ENCODE data around the gene ZMYND8.

Gene ZMYND8

DNA sequence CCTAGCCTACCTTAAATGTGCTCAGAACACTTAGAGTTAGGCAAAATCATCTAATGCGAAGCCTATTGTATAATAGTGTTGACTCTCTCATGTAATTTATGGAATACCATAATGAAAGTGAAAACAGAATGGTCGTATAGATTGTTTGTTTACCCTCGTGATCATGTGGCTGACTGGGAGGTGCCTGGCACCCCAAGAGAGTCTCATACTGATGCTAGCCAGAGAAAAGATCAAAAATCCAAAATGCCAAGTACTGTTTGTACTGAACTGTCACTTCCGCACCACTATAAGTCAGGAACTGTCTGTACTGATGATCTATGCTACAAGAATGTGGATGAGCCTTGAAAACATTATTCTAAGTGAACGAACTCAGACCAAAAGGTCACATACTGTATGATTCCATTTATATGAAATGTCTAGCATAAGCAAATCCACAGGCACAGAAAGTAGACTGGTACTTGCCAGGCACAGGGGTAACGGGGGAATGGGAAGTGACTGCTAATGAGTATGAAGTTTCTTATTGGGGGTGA, 22.4 kb downstream of the ZMYND8 start:
- peak; percentile 93 for DNase-seq (ENCODE audit: low read depth)

DNA sequence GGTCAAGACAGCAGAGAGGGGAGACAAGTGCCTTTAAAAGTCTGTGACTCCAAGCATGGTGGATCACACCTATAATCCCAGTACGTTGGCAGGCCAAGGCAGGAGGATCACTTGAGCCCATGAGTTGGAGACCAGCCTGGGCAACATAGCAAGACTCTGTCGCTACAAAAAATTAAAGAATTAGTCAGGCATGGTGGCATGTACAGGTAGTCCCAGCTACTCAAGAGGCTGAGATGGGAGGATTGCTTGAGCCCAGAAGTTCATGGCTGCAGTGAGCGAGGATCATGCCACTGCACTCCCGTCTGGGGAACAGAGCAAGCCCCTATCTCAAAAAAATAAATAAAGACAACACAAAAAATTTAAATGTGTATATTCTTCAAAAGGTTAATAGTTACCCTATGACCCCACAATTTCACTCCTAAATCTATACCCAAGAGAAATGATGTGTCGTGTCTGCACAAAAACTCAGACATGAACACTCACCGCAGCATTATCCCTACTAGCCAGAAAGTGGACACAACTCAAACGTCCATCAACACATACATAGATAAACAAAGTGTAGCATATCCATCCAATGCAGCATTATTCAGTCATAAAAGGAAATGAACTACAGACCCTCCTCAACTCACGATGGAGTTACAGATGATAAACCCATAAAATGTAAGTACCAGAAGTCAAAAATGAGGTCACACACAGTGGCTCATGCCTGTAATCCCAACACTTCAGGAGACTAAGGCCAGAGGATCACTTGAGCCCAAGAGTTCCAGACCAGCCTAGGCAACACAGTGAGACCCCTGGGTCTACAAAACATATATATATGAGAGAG, 23.9 kb downstream of the ZMYND8 start:
- TF ChIP-seq, protein P1, sequence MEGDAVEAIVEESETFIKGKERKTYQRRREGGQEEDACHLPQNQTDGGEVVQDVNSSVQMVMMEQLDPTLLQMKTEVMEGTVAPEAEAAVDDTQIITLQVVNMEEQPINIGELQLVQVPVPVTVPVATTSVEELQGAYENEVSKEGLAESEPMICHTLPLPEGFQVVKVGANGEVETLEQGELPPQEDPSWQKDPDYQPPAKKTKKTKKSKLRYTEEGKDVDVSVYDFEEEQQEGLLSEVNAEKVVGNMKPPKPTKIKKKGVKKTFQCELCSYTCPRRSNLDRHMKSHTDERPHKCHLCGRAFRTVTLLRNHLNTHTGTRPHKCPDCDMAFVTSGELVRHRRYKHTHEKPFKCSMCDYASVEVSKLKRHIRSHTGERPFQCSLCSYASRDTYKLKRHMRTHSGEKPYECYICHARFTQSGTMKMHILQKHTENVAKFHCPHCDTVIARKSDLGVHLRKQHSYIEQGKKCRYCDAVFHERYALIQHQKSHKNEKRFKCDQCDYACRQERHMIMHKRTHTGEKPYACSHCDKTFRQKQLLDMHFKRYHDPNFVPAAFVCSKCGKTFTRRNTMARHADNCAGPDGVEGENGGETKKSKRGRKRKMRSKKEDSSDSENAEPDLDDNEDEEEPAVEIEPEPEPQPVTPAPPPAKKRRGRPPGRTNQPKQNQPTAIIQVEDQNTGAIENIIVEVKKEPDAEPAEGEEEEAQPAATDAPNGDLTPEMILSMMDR (IDR thresholded peaks at IDR 0.05; ENCODE audit: insufficient read depth, low read depth, low read length, missing control alignments), result no peak
- no peak overlapping the region for H3K4me3 ChIP-seq (ENCODE audit: low read length)
- DNase-seq (ENCODE audit: low read depth), result no peak

More for the DNA sequence above, 22.4 kb downstream of the ZMYND8 start:
- H3K4me3 ChIP-seq (ENCODE audit: low read length), result peak overlapping the region; percentile 25
- TF ChIP-seq, protein P1 (IDR thresholded peaks at IDR 0.05; ENCODE audit: insufficient read depth, low read depth, low read length, missing control alignments), result no peak

DNA sequence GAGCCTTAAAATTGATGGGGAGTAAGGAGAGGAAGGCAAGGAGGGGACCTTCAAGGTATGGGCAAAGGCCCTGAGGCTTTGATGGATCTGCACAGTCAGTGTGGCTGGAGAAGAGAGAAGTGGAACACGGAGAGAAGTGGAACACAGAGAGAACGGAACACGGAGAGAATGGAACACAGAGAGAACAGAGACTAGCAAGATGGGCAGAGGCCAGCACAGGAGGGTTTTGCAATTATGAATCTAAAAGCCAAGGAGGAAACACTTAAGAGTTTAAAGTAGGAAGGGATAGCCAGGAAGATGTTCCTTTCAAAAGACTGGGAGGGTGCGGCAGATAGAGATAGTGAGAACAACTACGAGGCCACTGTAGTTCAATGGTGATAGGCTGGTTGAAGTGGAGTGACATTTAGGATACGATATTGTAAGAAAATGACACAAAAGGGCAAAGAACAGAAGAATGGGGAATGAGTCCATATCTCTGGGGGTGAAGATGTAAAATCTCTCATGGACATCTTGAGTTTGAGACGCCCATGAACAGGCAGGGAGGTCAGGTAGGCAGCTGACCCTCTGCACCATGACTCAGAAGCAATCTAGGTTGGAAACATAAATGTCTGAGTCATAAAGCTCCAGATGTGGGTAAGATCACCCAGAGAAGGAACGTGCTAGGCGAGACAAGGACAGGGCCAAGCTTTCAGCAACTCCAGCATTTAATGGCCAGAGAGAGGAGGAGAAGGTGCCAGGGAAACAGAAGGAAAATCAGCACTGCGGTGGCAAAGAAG, 25.4 kb downstream of the ZMYND8 start:
- H3K4me3 ChIP-seq (ENCODE audit: low read length), result no peak overlapping the region
- TF ChIP-seq, protein P1 (IDR thresholded peaks at IDR 0.05; ENCODE audit: insufficient read depth, low read depth, low read length, missing control alignments), result no peak
- peak; percentile 78 for DNase-seq (ENCODE audit: low read depth)

DNA sequence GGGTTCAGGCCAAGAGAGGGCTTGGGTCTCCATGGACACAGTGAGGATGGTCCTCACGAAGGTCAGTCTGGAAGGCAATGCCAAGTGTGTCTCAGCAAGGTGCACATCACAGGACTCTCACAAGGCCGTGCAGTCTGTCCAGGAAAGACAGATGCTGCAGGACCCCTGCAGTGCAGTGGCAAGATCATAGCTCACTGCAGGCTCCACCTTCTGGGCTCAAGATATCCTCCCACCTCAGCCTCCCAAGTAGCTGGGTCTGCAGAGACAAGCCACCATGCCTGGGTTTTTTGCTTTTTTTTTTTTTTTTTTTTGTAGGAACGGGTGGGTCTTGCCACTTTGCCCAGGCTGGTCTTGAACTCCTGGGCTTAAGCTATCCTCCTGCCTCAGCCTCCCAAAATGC, 26.4 kb downstream of the ZMYND8 start:
- no peak overlapping the region for H3K4me3 ChIP-seq (ENCODE audit: low read length)
- no peak for DNase-seq (ENCODE audit: low read depth)
- TF ChIP-seq, protein P1 (IDR thresholded peaks at IDR 0.05; ENCODE audit: insufficient read depth, low read depth, low read length, missing control alignments), result no peak

DNA sequence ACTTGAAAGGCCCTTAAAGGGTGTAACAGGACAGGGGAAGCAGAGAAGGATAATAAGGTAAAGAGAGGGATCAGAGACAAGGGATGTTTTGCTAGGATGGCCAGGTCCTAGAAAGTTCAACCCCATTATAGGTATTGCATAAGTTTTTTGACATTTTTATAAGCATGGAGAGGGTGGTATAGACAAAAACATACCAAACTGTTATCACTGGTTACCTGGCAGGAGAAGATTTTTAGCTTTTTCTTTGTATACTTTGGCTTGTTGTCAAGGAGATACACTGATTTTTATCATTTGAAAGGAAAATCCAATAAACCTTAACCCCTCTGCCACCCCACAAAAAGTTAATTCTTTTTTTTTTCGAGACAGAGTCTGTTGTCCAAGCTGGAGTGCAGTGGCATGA, 28.4 kb downstream of the ZMYND8 start:
- no peak overlapping the region for H3K4me3 ChIP-seq (ENCODE audit: low read length)
- no peak for DNase-seq (ENCODE audit: low read depth)
- TF ChIP-seq, protein P1 (IDR thresholded peaks at IDR 0.05; ENCODE audit: insufficient read depth, low read depth, low read length, missing control alignments), result no peak

DNA sequence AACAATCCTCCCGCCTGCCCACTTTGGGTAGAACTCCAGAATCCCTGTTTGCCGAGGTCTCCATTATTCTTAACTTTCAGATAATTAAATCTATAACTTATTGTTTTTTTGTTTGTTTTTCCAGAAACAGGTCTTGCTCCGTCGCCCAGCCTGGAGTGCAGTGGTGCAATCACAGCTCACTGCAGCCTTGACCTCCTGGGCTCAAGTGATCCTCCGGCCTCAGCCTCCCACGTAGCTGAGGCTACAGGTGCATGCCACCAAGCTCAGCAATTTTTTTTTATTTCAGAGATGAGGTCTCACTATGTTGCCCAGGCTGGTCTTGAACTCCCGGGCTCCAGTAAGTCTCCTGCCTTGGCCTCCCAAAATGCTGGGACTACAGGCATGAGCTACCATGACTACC, 28.8 kb downstream of the ZMYND8 start:
- H3K4me3 ChIP-seq (ENCODE audit: low read length), result no peak overlapping the region
- TF ChIP-seq, protein P1 (IDR thresholded peaks at IDR 0.05; ENCODE audit: insufficient read depth, low read depth, low read length, missing control alignments), result no peak
- DNase-seq (ENCODE audit: low read depth), result no peak

Data from epithelial cell of esophagus (primary cell).